Activated CD4-positive, alpha-beta T cell treated with anti-CD3 and anti-CD28 coated beads, Interleukin-2, Interleukin-4, amounts not matched to agents 100 ng/mL and 50 ng/mL, durations not matched to agents 16 hours and 8 hours (primary cell): Measurements from ENCODE around the gene ITPA.
"Not testable (repeated sequence)": the region's sequence is repeated elsewhere in the genome, so short reads cannot be mapped to it uniquely, and the experiment has no call there.

ENCODE experiments used
- DNase-seq: peaks from one replicate; pipeline ENCODE4 v3.0.0-alpha.2; 2020; ENCODE audit warnings: low spot score

The ITPA gene

DNA sequence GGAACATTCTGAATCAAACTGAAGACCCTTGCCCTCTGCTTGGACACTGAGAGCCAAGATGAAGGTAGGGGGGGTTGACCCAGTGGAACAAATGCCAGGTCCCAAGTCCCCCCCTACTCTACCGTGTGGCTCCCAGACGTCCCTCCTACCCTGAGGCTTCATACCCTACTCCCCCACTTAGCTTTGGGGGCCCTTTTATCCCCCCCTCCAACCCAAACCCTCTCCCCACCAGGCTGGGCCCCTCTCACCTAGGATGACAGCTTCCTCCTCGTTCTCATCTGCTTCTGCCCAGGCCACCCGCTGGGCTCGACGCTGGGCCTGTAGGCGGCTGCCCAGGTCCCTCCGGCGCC, 6.4 kb upstream of the ITPA start:
- no peak for DNase-seq

DNA sequence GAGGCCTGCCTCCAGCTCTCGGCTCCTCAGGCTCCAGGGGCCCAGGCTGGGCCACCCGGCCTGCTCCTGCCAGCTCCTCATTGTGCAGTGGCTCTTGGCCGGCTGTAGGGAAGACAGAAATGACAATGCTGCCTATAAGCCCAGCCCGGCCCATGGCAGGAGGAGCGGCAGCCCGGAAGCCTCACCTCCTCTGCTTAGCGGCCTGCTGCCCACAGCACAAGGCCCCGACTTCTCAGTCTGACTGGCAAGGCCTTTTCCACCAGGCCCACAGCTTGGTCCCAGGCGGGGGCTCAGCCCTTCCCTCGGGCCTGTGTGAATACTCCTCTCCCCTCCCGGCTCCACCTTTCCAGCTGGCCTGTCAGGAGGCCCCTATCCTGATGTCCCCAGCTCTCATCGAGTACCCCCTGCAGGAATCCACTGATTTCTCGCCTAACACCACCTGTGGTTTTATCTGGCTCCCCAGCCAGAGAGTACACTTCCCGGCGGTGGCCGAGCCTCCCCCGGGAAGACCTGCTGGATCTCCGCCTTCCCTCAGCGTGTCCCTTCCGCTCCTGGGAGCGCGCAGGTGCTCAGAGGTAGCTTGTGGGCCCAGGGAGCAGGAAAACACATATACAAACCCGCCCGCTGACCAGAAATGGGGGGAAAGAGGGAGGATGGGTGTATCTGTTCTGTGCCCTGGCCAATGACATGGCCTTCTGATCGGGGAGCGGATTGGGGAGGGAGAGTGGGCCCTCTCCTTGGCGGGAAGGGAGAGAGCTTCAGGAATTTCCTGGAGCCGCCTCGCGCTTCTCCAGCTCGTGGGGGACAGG, 5.8 kb upstream of the ITPA start:
- peak; percentile 52 for DNase-seq

DNA sequence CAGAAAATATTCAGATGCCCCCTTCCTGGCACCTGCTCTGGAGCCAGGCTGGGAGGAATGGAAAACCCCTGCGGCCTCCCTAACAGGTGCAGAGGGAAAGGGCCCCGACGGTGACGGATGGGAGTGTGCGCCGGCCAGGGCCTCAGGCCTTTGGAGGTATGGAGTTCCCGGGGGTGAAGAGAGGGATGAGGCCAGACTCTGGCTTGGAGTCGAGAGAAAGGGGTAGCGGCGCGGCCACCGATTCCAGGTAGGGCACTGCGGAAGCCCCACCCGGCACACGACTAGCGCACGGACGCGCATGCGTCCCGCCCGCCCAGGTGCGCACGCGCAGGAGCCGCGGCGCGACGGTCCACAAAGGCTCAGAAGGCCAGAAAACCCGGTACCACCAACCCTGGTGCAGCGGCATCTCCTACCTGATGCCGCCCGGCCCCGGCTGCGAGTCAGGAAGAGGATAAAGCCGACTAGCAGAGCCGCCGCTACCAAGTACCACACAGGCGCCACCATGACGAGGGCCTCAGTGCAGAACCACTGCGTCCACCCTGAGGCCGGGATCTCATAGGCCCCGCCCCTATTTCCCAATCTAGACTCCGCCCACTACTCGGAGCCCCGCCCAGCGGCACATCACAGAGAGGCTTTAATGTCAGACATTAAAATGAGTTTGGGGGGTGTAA, 5.0 kb upstream of the ITPA start, which contains the start of gene DDRGK1:
TSS of gene DDRGK1 (minus strand) at position 559 of the 671 bp plus-strand sequence. CDS start at position 504, 55 bp downstream.
- DNase-seq = peak; percentile 92

DNA sequence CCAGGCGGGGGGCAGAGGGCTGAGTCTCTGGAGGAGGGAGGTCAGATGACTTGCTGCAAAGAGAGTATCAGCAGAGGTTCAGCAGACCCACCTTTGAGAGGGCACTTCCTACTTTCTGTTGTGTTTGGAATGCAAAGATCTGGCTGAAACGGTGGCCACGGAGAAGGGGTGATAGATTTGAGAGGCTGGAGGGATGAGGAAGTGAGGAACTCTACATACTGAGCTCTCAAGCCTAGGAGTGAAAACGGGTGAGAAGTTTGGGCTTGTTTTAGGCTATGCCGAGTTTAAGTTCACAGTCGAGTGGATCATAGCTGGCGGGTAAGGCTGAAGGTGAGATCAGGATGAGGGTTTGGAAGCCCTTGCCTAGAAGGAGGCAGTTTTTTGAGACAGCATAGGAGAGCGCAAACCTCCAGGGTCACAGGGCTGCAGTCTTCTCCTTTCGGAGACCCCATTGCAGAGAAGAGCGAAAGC, 477 bp upstream of the ITPA start:
- DNase-seq = no peak

DNA sequence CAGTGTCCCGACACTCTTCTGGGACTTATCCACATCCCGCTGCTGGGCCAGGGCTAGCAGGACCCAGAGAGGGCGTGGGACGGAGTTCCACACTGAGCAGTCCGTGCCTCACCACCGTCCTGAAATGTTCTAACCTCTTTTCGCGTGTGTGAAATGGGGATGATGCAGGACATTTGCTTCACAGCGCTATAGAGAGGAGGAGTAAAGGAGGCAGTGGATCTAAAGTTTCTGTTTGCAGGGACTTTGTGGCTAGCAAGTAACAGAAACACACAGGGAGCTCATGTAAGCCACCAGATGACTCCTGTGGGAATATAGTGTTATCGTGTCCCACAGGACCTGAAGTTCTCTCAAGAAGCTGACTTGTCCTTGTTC, 634 bp downstream of the ITPA start:
- DNase-seq = no peak

DNA sequence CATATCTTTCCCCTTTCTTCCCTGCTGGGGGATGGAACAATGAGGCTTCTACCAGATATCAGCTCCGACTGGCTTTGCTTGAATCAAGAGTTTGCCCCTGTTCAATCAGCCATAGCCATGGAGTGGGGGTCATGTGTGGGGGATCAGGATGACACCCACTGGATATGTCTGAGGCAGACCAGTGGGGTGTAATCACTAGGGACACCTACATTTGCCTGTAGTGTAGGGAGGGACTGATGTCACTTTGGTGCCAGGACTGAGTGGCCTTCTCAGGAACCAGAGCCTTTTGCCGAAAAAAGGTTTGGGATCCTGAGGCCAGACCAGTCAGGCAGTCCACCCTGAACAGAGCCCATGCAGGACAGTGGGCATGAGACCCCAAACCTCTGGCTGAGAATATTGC, 1.0 kb downstream of the ITPA start:
- DNase-seq = no peak

DNA sequence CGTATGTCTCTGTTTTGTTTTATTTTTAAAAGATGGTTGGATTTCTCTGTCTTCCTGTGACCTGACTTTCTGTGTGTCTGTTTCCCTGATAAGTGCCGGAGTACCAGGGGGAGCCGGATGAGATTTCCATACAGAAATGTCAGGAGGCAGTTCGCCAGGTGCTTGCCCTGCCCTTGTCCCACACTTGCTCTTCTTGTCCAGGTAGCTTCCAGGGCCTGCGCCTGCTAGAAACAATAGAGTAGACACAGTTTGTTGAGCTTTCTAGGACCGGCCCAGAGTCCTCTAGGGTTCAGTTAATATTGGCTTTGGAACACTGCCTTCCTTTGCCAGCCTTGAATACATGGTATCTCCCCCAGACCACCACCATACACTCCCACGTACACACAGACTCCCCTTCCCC, 3.9 kb downstream of the ITPA start:
- no peak for DNase-seq

DNA sequence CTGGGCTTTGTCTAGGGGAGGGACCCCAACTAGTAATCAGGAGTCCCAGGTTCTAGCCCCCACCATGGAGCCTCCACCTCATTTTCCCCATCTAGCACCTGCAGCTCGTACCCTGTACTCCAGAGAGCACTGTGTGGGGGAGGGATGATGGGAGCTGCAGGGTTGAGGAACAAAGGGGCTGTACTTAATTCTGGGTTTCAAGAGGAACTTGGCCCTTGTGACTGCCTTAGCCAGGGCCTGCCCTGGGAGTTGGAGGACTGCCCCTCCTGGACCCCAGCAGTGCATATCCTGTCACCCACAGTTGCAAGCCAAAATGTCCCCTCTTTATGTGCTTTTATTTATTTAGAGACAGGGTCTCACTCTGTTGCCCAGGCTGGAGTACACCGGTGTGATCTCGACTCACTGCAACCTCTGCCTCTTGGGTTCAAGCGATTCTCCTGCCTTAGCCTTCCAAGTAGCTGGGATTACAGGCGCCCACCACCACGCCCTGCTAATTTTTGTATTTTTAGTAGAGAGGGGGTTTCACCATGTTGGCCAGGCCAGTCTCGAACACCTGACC, 6.1 kb downstream of the ITPA start:
- not testable (repeated sequence) for DNase-seq

DNA sequence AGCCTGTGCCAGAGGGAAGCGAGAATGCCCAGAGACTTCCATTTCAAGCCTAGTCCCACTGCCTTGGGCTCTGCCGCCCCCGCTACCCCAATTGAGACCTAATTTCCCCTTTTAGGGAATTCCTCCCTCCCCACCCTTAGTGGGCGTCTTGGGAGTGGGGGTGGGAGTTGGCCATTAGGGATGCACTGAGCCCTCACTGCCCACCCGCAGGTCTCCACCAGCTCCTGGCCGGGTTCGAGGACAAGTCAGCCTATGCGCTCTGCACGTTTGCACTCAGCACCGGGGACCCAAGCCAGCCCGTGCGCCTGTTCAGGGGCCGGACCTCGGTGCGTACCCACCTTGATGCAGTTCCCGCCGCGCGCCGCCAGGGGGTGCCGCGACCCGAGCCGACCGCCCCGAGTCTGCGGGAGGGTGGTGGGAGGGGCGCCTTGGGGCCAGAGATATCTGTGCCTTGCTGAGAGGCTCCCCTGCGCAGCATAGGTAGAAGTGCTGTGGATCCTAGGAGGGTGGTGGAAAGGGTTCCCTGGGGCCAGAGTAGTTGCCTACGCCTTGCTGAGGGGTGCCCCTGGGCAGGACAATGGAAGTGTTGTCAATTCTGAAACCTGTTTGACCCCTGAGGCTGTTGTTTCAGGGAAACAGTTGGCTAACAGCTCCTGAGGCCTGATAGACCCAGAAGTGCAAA, 9.2 kb downstream of the ITPA start:
- peak; percentile 81 for DNase-seq

DNA sequence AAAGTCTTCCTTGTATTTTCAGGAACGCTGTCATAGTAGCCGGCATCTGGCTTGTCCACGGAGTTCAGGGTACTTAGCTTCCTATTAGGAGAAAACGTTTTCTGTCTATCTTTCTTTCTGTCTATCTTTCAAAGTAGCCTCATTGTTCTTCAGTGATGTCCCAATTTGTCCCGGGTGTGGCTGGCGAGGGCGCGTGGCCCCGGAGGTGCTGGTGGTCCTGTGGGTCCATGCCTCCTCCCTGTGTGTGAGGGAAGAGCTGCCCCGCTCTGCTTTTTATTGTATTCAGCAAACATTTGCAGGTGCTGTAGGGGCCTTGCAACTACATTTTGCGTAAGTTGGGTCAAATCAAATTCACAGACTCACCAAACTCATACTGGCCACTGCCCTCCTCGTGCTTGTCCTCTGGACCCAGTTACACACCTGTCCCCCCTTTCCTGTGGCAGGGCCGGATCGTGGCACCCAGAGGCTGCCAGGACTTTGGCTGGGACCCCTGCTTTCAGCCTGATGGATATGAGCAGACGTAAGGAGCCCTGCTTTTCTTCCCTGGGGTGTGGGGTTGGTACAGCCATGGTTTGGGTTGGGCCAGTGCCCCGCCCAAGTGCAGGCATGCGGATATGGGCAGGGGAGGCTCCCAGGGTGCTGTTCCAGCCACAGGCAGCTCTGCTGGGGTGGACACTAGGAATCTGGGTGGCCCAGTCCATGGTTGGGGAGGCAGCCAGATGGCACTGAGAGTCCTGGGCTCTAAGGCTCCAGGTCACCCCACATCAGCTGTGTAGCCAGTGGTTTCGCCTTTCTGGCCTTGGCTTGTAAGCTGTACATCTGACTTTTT, 12.3 kb downstream of the ITPA start:
- no peak for DNase-seq

DNA sequence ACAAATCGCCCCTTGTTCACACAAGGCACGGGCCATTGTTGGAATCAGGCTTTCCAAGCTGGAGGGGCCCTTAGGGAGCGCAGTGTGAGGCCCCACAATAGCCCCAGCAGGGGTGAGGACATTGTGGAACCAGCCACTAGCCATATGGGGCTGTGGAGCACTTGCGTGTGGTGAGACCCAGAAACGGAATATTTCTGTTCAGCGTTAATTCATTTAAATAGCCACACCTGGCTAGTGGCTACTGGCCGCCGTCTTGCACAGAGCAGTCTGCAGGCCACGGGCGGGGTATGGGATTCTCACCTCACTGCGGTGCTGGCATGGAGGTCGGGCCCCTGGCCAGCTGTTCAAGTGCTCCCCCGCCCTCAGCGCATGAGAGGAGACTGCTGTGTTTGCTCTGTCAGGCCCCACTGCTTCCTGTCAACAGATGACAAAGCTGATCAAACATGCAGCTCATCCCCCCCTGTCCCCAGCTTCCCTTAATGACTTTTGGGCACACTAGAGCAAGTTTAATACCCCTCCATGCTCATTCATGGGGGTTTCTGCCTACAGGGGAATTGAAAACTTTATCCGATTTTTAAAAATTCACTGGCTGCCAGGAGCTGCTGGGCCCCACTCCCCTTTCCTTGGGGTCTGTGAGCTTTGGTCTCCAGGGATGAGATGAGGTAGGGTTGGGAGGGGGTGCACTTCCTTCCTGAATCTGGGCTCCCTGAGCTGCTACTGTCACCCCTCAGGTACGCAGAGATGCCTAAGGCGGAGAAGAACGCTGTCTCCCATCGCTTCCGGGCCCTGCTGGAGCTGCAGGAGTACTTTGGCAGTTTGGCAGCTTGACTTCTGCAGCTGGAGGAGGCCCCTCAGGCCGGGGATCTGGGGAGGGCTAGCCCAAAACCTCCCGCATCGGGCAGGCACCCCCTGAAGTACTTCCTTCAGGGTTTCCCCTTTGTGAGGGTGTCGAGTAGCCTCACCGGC, 13.6 kb downstream of the ITPA start:
- peak; percentile 39 for DNase-seq

DNA sequence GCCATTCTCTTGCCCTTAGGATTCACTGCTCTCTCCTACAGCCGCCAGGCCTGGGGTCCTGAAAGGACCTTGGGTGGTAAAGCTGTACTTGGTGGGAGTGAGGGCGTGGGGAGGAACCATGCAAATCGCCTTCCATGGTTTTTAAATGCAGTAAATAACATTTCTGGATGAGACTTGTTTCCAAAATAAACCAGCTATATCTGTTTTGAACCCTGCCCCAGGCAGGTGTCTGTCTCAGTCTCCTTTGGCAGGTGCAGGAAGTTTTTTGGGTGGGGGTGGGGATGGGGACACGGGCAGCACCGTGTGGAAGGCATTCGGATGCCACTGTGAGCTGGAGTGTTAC, 14.3 kb downstream of the ITPA start:
- DNase-seq = no peak

DNA sequence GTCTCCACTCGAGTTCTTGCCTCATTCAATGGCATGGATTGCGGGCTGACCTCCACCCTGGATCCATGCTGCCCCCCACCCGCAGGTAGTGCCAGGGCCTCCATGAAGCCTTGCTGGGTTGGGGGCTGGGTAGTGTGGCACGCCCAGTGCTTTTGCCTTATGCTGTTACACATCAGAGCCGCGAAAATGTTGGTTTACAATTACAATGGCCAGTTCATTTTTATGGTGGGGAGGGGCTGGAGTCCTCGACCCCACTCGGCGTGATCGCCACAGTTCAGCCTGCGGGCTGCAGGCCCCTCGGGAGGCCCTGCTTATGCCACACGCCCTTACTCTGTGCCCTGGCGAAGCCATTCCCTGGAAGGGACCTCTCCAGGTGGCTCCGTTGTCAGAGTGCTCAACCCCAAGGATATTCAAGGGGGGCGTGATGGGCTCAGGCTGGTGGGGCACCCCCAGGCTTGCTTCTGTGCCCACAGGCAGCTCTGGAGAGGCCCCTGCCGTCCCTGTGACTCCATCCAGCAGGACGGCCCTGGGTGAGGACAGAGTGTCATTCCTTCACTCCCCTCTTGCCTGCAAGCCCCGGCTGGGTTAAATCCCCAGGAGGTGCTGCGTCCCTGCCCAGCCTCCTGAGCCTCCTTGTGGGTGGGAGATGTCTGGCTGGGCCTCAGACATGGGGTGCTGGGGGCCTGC, 14.8 kb downstream of the ITPA start:
- DNase-seq = no peak

DNA sequence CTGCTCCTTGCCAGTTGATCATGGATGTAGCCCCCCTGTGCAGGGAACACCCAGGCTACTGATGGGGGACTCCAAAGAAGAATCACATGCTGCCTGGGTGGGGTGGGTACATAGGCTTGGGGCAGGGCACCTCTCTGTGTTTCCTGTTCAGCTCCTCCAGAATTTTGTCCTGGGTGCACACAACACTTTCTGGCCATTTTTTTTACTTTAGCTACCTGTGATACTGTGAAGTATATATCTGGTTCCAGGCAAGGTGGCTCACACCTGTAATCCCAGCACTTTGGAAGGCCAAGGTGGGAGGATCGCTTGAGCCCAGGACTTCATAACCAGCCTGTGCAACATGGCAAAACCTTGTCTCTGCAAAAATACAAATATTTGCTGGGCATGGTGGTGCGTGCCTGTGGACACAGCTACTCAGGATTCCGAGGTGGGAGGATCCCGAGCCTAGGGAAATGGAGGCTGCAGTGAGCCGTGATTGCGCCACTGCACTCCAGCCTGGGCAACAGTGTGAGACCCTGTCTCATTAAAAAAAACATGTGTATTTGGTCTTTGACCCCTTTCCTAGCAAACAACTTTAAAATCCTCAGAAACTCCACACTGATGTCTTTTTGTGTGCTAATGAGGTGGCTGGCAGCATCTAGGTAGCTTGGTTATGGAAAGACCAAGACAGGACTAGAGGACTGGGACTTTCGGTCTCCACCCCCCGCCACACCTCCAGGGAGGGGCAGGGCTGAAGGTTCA, 15.6 kb downstream of the ITPA start:
- no peak for DNase-seq

DNA sequence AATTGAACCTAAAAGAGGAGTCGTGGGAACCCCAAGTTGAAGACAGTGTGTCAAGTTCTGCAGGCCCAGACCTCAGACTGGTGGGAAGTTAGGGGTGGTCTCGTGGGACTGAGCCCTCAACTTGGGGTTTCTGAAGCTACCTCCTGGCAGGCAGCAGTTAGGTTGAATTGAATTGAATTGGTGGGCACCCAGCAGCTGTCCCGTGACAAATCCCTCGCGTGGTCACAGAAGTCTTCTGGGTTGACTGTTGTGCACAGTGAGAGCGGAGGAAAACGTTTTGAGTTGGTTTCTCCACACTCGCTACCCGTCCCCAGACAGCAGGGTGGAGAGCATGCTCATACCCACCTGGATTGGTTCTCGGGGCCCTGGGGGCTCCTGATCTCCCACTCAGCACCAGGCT, 16.8 kb downstream of the ITPA start:
- DNase-seq = no peak

DNA sequence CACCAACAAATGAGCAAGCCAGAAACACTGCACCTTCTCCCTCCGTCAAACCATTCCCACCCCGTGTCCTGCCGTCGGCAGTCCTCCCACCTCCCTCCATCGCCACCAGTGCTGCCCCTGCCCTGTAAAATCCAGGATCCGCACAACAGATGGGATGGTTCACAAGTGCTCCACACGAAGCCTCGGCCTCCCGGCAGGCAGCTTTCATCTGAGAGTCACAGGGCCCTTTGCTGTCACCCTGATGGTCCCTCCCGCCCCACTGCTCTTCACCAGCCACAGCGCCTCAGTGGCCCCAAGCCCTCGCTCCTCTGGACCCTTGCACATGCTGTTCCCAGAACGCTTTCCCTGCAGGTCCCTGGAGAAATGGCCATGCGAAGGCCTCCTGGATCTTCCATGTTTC, 17.6 kb downstream of the ITPA start:
- no peak for DNase-seq

DNA sequence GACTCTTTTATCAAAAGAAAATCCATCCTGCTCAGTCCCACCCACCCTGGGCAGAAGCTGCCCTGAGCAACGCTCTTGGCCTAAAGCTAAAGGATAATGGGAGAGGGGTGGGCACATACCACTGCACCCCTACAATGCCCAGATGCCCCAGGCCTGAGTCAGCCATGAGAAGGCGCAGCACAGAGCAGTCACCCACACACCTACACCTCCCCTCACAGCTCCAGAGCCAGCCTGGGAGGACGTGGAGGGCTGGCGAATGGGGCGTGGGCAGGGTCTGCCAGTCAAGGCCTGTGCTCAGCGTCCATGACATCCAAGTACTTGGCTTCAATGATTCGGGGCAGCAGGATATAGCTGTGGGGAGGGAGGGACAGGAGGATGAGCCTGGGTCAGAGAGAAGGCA, 18.2 kb downstream of the ITPA start:
- DNase-seq = no peak

DNA sequence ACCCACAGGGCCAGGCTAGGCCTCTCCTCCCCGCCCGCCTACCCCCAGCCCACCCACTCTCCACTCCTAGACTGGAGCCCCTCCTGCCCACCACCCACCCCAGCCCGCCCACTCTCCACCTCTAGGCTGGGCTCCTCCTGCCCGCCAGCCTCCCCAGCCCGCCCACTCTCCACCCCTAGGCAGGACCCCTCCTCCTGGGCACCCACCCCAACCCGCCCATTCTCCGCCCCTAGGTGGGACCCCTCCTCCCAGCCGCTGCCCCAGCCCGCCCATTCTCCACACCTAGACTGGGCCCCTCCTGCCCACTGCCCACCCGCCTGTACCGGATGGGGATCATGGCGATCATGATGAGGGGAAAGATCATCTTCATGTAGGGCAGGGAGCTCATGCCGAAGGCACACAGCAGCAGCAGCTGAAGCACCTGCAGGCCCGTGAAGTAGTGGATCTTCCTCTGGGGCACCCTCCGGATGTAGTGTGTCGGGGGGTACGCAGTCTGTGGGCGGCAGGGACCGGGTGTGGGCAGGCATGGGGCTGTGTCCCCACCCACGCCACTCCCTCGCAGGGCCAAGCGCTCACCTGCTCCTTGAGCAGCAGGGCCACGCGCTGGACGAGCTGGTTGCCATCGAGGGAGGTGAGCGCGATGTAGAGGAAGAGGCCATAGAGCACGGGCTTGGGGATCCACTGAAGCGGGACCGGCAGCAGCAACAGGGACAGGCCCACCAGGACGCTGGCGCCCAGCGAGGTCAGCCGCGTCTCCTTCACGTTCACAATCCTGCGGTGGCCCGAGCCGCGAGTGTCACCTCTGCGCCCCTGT, 18.8 kb downstream of the ITPA start:
- DNase-seq = no peak

DNA sequence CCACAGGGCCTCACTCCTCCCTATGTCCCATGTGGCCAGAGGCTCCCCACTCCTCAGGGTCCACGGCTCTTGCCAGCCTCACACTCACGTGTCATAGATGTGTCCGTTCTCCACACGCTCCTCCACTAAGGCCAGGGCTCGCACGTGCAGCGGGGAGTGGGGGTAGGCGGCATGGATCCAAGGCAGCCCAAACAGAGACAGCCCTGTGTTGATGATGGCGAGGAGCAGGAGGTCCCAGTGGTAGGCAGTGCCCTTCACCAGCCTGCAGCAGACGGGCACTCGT, 19.4 kb downstream of the ITPA start:
- no peak for DNase-seq
